Spleen (tissue), 11 donors: ENCODE results near the gene SKOR1. TPM values are rescaled to one million over a fixed set of nuclear protein-coding genes. Genes with fewer than 3 reads are reported as not detected.

Experiments
- DNase-seq: peaks from one replicate; pipeline ENCODE4 v3.0.0-alpha.2; 2020
- H3K27ac ChIP-seq, 8 donors: fragments of 200-600 bp; sonication (generic) in 7 of 8; 1 replicate in 4 of 8; 2 replicates in 4 of 8; pipeline versions ENCODE4 v1.5.0 to v1.8.0; 2016 to 2021; ENCODE audit warnings: inconsistent platforms in 4 of 8, mild to moderate bottlenecking in 4 of 8, moderate library complexity in 1 of 8
- H3K27me3 ChIP-seq, 7 donors: fragments of 200-600 bp; sonication (generic) in 6 of 7; replicated peaks in 1 of 7; 1 replicate in 4 of 7; 2 replicates in 3 of 7; pipeline versions ENCODE4 v1.5.0 to v1.8.0; 2016 to 2021; ENCODE audit warnings: inconsistent platforms in 3 of 7, mild to moderate bottlenecking in 1 of 7
- H3K36me3 ChIP-seq, 6 donors: fragments of 200-600 bp; sonication (generic) in 5 of 6; 1 replicate in 4 of 6; 2 replicates in 2 of 6; pipeline versions ENCODE4 v1.5.0 to v1.8.0; 2016 to 2021; ENCODE audit warnings: inconsistent platforms in 2 of 6
- H3K4me1 ChIP-seq, 6 donors: fragments of 200-600 bp; sonication (generic) in 5 of 6; 1 replicate in 3 of 6; 2 replicates in 3 of 6; pipeline versions ENCODE4 v1.5.0 to v1.8.0; 2016 to 2021; ENCODE audit warnings: inconsistent platforms in 3 of 6
- H3K4me3 ChIP-seq, 8 donors: fragments of 200-600 bp; sonication (generic) in 7 of 8; 1 replicate in 4 of 8; 2 replicates in 4 of 8; pipeline versions ENCODE4 v1.5.0 to v1.8.0; 2016 to 2021; ENCODE audit warnings: inconsistent platforms in 4 of 8, mild to moderate bottlenecking in 4 of 8, moderate library complexity in 2 of 8
- H3K9me3 ChIP-seq, 8 donors: fragments of 200-600 bp; sonication (generic) in 7 of 8; 1 replicate in 4 of 8; 2 replicates in 4 of 8; pipeline versions ENCODE4 v1.5.0 to v1.8.0; 2016 to 2021; ENCODE audit warnings: inconsistent platforms in 4 of 8
- CTCF ChIP-seq, 11 experiments: fragments of 200-600 bp in 7 of 11; fragments of 450-650 bp in 4 of 11; sonication (generic) in 4 of 11; IDR thresholded peaks in 8 of 11; conservative IDR thresholded peaks in 3 of 11; 1 replicate in 7 of 11; 2 replicates in 4 of 11; pipeline versions ENCODE4 v1.4.0 to v1.8.0; 2016 to 2021; ENCODE audit warnings: antibody characterized with exemption in 11 of 11, inconsistent platforms in 4 of 11, mild to moderate bottlenecking in 1 of 11
- POLR2A ChIP-seq, 3 donors: fragments of 450-650 bp; IDR thresholded peaks; one replicate each; pipeline ENCODE4 v1.5.1; 2017; ENCODE audit warnings: antibody characterized with exemption in 3 of 3, mild to moderate bottlenecking in 1 of 3
- POLR2AphosphoS5 ChIP-seq, 3 donors: sonication (generic); formaldehyde crosslinking; IDR thresholded peaks; one replicate each; pipeline ENCODE4 v1.5.1; 2017; ENCODE audit warnings: antibody characterized with exemption in 3 of 3
- WGBS, 5 donors: extraction: QIAGEN DNeasy Blood & Tissue Kit in 3 of 5; methylation state at CpG; one replicate each; pipeline versions ENCODE4 v1.1.5 to v1.1.7; 2013 to 2018; 5-methylcytosine and 5-hydroxymethylcytosine counted together
- intact Hi-C: fragments of 100-400 bp; cut with DNase I; formaldehyde crosslinking; loops from one replicate; pipeline ENCODE4 v1.15.0; 2023; ENCODE audit warnings: low total_unique reads
- polyA plus RNA-seq, 3 donors: library from polyadenylated mRNA; stranded (reverse); fragments of 200-250 nt; gene quantifications; one replicate each; pipeline ENCODE4 v1.2.1, GENCODE V29; 2013
- total RNA-seq, 7 donors: library from RNA; depleted of rRNA in 3 of 7; stranded (reverse); fragments of >200 nt in 3 of 7; fragmentation: NEBNext Ultra II Directional in 4 of 7; extraction: Animal tissue kit (Norgen Biotek cat#: 25700) in 4 of 7; gene quantifications; one replicate each; pipeline versions ENCODE4 v1.1.0 to v1.2.1, GENCODE V29; 2016 to 2021
- donor health status: healthy with polysubstance abuse.
- donor health status: DM: no; HTN: no; CAD: no; lungs with moderate emphysema.
- donor health status: DM: no; HTN: no; CAD: no.
- donor health status: Bipolar disorder and iron deficiency.
- donor health status: healthy.
- donor health status: DM: no; HTN: no; CAD: no.
- donor health status: DM: yes; HTN: yes; CAD: no.

Gene SKOR1
- total and polyA plus RNA-seq, 10 donors = 0.06 to 1.1 (median 0.37) TPM

DNA sequence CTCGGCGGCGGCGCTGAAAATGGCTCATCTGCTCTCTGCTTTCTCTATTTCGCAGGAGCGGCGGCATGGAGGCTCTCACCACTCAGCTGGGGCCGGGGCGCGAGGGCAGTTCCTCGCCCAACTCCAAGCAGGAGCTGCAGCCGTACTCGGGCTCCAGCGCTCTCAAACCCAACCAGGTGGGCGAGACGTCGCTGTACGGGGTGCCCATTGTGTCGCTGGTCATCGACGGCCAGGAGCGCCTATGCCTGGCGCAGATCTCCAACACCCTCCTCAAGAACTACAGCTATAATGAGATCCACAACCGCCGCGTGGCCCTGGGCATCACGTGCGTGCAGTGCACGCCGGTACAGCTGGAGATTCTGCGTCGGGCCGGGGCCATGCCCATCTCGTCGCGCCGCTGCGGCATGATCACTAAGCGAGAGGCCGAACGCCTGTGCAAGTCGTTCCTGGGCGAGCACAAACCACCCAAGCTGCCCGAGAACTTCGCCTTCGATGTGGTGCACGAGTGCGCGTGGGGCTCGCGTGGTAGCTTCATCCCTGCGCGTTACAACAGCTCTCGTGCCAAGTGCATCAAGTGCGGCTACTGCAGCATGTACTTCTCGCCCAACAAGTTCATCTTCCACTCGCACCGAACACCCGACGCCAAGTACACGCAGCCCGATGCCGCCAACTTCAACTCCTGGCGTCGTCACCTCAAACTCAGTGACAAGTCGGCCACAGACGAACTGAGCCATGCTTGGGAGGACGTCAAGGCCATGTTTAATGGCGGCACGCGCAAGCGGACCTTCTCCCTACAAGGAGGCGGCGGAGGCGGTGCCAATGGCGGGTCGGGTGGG is 790 bp downstream of the SKOR1 start:
- 9 to 17% (median 11%) methylated on average over 29 to 77 of the region's 77 CpGs for WGBS, 5 donors
- Histone ChIP-seq H3K27ac (no peak overlapping the region), H3K4me1 (peaks cover 28 to 95% (median 85%) of the 10 kb centered on the region in 6 donors), H3K9me3 (peaks cover 0 to 16% (median 0%) of the 10 kb centered on the region in 8 donors), H3K4me3 (peak overlapping the region in 7 of 8 donors; percentile 25 to 56 (median 32)), H3K27me3 (peaks cover 41 to 100% (median 100%) of the 10 kb centered on the region in 7 donors), H3K36me3 (no peaks in the 10 kb centered on the region)
- DNase-seq = peak; percentile 69
- TF ChIP-seq POLR2A (IDR thresholded peaks at IDR 0.05) = no peak
- peak in 1 of 3 donors; percentile 28 for TF ChIP-seq POLR2AphosphoS5 (IDR thresholded peaks at IDR 0.05)
- TF ChIP-seq CTCF (IDR thresholded peaks at IDR 0.05 in 8 of 11, conservative IDR thresholded peaks at IDR 0.05 in 3 of 11) = no peak
- intact Hi-C loops = no loop called here

DNA sequence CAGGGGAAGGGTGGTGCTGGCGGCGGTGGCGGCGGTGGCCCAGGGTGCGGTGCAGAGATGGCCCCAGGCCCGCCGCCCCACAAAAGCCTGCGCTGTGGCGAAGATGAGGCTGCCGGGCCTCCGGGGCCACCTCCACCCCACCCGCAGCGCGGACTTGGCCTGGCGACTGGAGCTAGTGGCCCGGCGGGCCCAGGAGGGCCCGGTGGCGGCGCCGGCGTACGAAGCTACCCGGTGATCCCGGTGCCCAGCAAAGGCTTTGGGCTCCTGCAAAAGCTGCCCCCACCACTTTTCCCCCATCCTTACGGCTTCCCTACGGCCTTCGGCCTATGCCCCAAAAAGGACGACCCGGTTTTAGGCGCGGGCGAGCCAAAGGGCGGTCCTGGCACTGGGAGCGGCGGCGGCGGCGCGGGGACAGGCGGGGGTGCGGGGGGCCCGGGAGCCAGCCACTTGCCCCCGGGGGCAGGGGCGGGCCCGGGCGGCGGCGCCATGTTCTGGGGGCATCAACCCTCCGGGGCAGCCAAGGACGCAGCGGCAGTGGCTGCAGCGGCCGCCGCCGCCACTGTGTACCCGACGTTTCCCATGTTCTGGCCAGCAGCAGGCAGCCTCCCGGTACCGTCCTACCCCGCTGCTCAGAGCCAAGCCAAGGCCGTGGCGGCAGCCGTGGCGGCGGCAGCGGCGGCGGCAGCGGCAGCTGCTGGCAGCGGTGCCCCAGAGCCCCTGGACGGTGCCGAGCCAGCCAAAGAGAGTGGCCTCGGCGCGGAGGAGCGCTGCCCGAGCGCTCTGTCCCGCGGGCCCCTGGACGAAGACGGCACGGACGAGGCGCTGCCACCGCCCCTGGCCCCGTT is 1.6 kb downstream of the SKOR1 start:
- Histone ChIP-seq H3K9me3 (peaks cover 0 to 16% (median 0%) of the 10 kb centered on the region in 8 donors), H3K27ac (no peak overlapping the region), H3K4me1 (peaks cover 28 to 88% (median 80%) of the 10 kb centered on the region in 6 donors), H3K36me3 (no peaks in the 10 kb centered on the region), H3K27me3 (peaks cover 41 to 100% (median 100%) of the 10 kb centered on the region in 7 donors), H3K4me3 (peak overlapping the region in 4 of 8 donors; percentile 12 to 56 (median 17))
- WGBS, 5 donors = 6 to 9% (median 7%) methylated on average over 18 to 88 of the region's 88 CpGs; no CpG with 5 or more reads in 1 of the 5 donors
- intact Hi-C loops = no loop called here
- DNase-seq = peak; percentile 56
- TF ChIP-seq POLR2AphosphoS5 (IDR thresholded peaks at IDR 0.05) (no peak), POLR2A (IDR thresholded peaks at IDR 0.05) (no peak), CTCF (IDR thresholded peaks at IDR 0.05 in 8 of 11, conservative IDR thresholded peaks at IDR 0.05 in 3 of 11) (no peak)

- H3K4me3 ChIP-seq = peak overlapping the region in 6 of 8 donors; percentile 1 to 56 (median 14)
- H3K27me3 ChIP-seq = peaks cover 33 to 100% (median 100%) of the 10 kb centered on the region in 7 donors
- H3K9me3 ChIP-seq = peaks cover 0 to 16% (median 0%) of the 10 kb centered on the region in 8 donors
- peak; percentile 59 for DNase-seq
- TF ChIP-seq POLR2AphosphoS5 (IDR thresholded peaks at IDR 0.05) = no peak
- no peak for TF ChIP-seq CTCF (IDR thresholded peaks at IDR 0.05 in 8 of 11, conservative IDR thresholded peaks at IDR 0.05 in 3 of 11)
- no peak for TF ChIP-seq POLR2A (IDR thresholded peaks at IDR 0.05)
- no peak overlapping the region for H3K27ac ChIP-seq
- WGBS, 5 donors = 3 to 12% (median 6%) methylated on average over 6 to 91 of the region's 91 CpGs
- intact Hi-C loops = no loop called here
- H3K4me1 ChIP-seq = peaks cover 30 to 88% (median 78%) of the 10 kb centered on the region in 6 donors
- no peaks in the 10 kb centered on the region for H3K36me3 ChIP-seq
These were observed 2.4 kb downstream of the SKOR1 start for GRCh38 chr15:67827562-67828277.
